HG02943 (cell line): ENCODE data around the gene HEXIM2.
"Not testable (repeated sequence)": the region's sequence is repeated elsewhere in the genome, so short reads cannot be mapped to it uniquely, and the experiment has no call there.

Experiments
- ATAC-seq: cut with Tn5 transposase; IDR thresholded peaks from one replicate; pipeline ENCODE4 v1.9.1; 2021; ENCODE audit warnings: mild to moderate bottlenecking, low read depth, moderate library complexity; ENCODE audit not compliant: unreplicated experiment

HEXIM2 gene

GRCh38 chr17:45201457-45201856 lies 39.8 kb downstream of the HEXIM2 start:
- no peak for ATAC-seq

- not testable (repeated sequence) for ATAC-seq
Measured at GRCh38 chr17:45201880-45202279, 40.2 kb downstream of the HEXIM2 start.

- no peak for ATAC-seq
Measured at GRCh38 chr17:45218895-45219661, 57.4 kb downstream of the HEXIM2 start.
